ENCODE results near the gene RAP1GDS1. TPM values are rescaled to one million over a fixed set of nuclear protein-coding genes. Genes with fewer than 3 reads are reported as not detected.

Gene RAP1GDS1
- total and polyA plus RNA-seq, 10 donors: 13.5 to 55.1 (median 46.4) TPM

- intact Hi-C loops (cut with DNase I; ENCODE audit: low total_unique reads): no loop called here
- no peak for DNase-seq
Observed at GRCh38 chr4:98383431-98384106, 122.4 kb downstream of the RAP1GDS1 start.

GRCh38 chr4:98385831-98386230 is 124.6 kb downstream of the RAP1GDS1 start:
- no peaks in the 10 kb centered on the region for H3K27me3 ChIP-seq (replicated peaks in 1 of 7)
- intact Hi-C loops (cut with DNase I; ENCODE audit: low total_unique reads): no loop called here
- TF ChIP-seq POLR2AphosphoS5 (IDR thresholded peaks at IDR 0.05) (no peak), POLR2A (IDR thresholded peaks at IDR 0.05) (no peak), CTCF (IDR thresholded peaks at IDR 0.05 in 8 of 11, conservative IDR thresholded peaks at IDR 0.05 in 3 of 11) (no peak)
- peaks cover 0 to 5% (median 0%) of the 10 kb centered on the region in 6 donors for H3K4me1 ChIP-seq
- peaks cover 0 to 17% (median 0%) of the 10 kb centered on the region in 6 donors for H3K36me3 ChIP-seq
- DNase-seq: no peak
- no peak overlapping the region for H3K27ac ChIP-seq
- no peak overlapping the region for H3K4me3 ChIP-seq
- no peaks in the 10 kb centered on the region for H3K9me3 ChIP-seq
- WGBS, 5 donors: 85 to 94% (median 88%) methylated on average over 2 of the region's 2 CpGs

More at GRCh38 chr4:98383431-98384106, 122.4 kb downstream of the RAP1GDS1 start:
- no peaks in the 10 kb centered on the region for H3K27me3 ChIP-seq (replicated peaks in 1 of 7)
- H3K4me3 ChIP-seq: no peak overlapping the region
- no peaks in the 10 kb centered on the region for H3K9me3 ChIP-seq
- peaks cover 0 to 13% (median 0%) of the 10 kb centered on the region in 6 donors for H3K36me3 ChIP-seq
- H3K4me1 ChIP-seq: peaks cover 0 to 5% (median 0%) of the 10 kb centered on the region in 6 donors
- H3K27ac ChIP-seq: no peak overlapping the region
- TF ChIP-seq POLR2A (IDR thresholded peaks at IDR 0.05): no peak
- no peak for TF ChIP-seq POLR2AphosphoS5 (IDR thresholded peaks at IDR 0.05)
- TF ChIP-seq CTCF (IDR thresholded peaks at IDR 0.05 in 8 of 11, conservative IDR thresholded peaks at IDR 0.05 in 3 of 11): no peak
- 78 to 91% (median 83%) methylated on average over 3 of the region's 3 CpGs for WGBS, 5 donors

- Histone ChIP-seq H3K4me3 (no peak overlapping the region), H3K4me1 (peaks cover 0 to 5% (median 0%) of the 10 kb centered on the region in 6 donors), H3K9me3 (no peaks in the 10 kb centered on the region), H3K27ac (no peak overlapping the region), H3K27me3 (replicated peaks in 1 of 7) (no peaks in the 10 kb centered on the region), H3K36me3 (peaks cover 0 to 29% (median under 1%) of the 10 kb centered on the region in 6 donors)
- 91 to 99% (median 94%) methylated on average over 5 of the region's 5 CpGs for WGBS, 5 donors
- DNase-seq: no peak
- TF ChIP-seq POLR2AphosphoS5 (IDR thresholded peaks at IDR 0.05): no peak
- TF ChIP-seq CTCF (IDR thresholded peaks at IDR 0.05 in 8 of 11, conservative IDR thresholded peaks at IDR 0.05 in 3 of 11): no peak
- no peak for TF ChIP-seq POLR2A (IDR thresholded peaks at IDR 0.05)
- intact Hi-C loops (cut with DNase I; ENCODE audit: low total_unique reads): no loop called here
Observed at GRCh38 chr4:98387345-98388026, 126.3 kb downstream of the RAP1GDS1 start.

- Histone ChIP-seq H3K27me3 (replicated peaks in 1 of 7) (no peaks in the 10 kb centered on the region), H3K36me3 (peaks cover 0 to 52% (median 5%) of the 10 kb centered on the region in 6 donors), H3K4me3 (no peak overlapping the region), H3K27ac (no peak overlapping the region), H3K9me3 (no peaks in the 10 kb centered on the region), H3K4me1 (no peaks in the 10 kb centered on the region)
- intact Hi-C loops (cut with DNase I; ENCODE audit: low total_unique reads): no loop called here
- TF ChIP-seq POLR2AphosphoS5 (IDR thresholded peaks at IDR 0.05): no peak
- TF ChIP-seq POLR2A (IDR thresholded peaks at IDR 0.05): no peak
- no peak for TF ChIP-seq CTCF (IDR thresholded peaks at IDR 0.05 in 8 of 11, conservative IDR thresholded peaks at IDR 0.05 in 3 of 11)
- DNase-seq: no peak
- 88 to 100% (median 93%) methylated on average over 1 of the region's 1 CpG for WGBS, 5 donors
Observed at GRCh38 chr4:98394134-98394533, 132.9 kb downstream of the RAP1GDS1 start.
